ENCODE data around the gene RRBP1.
A peak's percentile ranks its signal among the peaks of the same experiment; 100 is the strongest.

RRBP1 gene

GRCh38 chr20:17657079-17657825 lies 24.8 kb downstream of the RRBP1 start:
- no peak for TF ChIP-seq CTCF (IDR thresholded peaks at IDR 0.05; ENCODE audit: extremely low read depth, missing control alignments)
- no peak for DNase-seq (ENCODE audit: low spot score)

GRCh38 chr20:17655865-17656479 lies 26.1 kb downstream of the RRBP1 start:
- no peak for DNase-seq (ENCODE audit: low spot score)
- TF ChIP-seq CTCF (IDR thresholded peaks at IDR 0.05; ENCODE audit: extremely low read depth, missing control alignments) = no peak

GRCh38 chr20:17655286-17655651 lies 26.8 kb downstream of the RRBP1 start:
- TF ChIP-seq CTCF (IDR thresholded peaks at IDR 0.05; ENCODE audit: extremely low read depth, missing control alignments) = no peak
- DNase-seq (ENCODE audit: low spot score) = no peak

DNA sequence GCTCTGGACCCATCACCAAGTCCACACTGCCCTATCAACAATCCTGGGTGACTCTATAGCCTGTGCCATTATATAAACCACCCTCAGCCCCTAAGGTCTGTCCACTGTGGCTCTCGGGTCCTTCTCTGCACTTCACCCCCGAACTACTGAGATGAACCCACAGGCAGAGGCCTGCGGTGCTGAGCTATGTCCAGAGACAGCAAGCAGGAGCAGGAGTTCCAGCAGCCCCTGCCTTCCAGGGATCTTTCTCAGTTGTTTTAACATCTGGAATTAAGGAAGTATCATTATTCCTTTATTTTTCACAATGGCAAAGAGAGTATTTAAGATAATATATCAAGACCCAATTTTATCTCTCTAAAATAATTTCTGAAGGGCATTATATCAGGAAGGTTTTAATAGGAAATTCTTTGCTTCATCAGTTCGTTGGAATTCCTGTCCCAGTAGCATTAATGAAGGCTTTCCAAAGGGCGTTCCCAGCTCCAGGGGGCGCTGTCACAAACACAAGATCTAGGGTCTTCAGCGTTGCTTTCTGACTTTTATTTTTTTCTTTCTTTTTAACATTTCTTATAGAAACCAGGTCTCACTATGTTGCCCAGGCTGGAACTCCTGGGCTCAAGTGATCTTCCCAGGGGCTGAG lies 27.3 kb downstream of the RRBP1 start:
- peak; percentile 16 for TF ChIP-seq CTCF (IDR thresholded peaks at IDR 0.05; ENCODE audit: extremely low read depth, missing control alignments)
- DNase-seq (ENCODE audit: low spot score) = no peak

- no peak for DNase-seq (ENCODE audit: low spot score)
- no peak for TF ChIP-seq CTCF (IDR thresholded peaks at IDR 0.05; ENCODE audit: extremely low read depth, missing control alignments)
These were observed 28.0 kb downstream of the RRBP1 start for GRCh38 chr20:17653835-17654648.

GRCh38 chr20:17652411-17652810 lies 29.6 kb downstream of the RRBP1 start:
- DNase-seq (ENCODE audit: low spot score) = no peak
- no peak for TF ChIP-seq CTCF (IDR thresholded peaks at IDR 0.05; ENCODE audit: extremely low read depth, missing control alignments)
